Measurements from ENCODE around the gene DPH1. TPM values are rescaled to one million over a fixed set of nuclear protein-coding genes. Genes with fewer than 3 reads are reported as not detected.

The DPH1 gene
- polyA plus RNA-seq, 1 of the 3 experiments (the other 2 are of a cell fraction), result 36.2 TPM

GRCh38 chr17:2030779-2031163, 818 bp downstream of the DPH1 start:
- no peak for DNase-seq
- WGBS (ENCODE audit: low lambda C conversion rate), result 16% methylated on average over 10 of the region's 10 CpGs
- Histone ChIP-seq H3K27ac (ENCODE audit: low read depth in 2 of 2, low read length in 1 of 2) (peak overlapping the region in 1 of 2 experiments; percentile 31; a peak in 1 of 4 replicates), H3K79me2 (ENCODE audit: insufficient read depth) (peaks cover 22% of the 10 kb centered on the region), H3K4me2 (peak overlapping the region; percentile 90), H3K4me1 (ENCODE audit: control insufficient read depth in 1 of 2, insufficient read depth in 2 of 2, low read depth in 1 of 2, low read length in 1 of 2) (peaks cover 5 to 9% of the 10 kb centered on the region in 2 experiments; a peak in 2 of 4 replicates), H3K9me2 (no peaks in the 10 kb centered on the region), H3K27me3 (ENCODE audit: insufficient read depth) (peaks cover 1% of the 10 kb centered on the region; the same call in 1 of the 2 replicates), H3K9ac (peak overlapping the region; percentile 86), H3K9me3 (no peaks in the 10 kb centered on the region), H3K4me3 (ENCODE audit: low read depth in 2 of 2, low read length in 1 of 2) (peak overlapping the region; percentile 99 to 100), H2AFZ (ENCODE audit: low read depth) (peak overlapping the region; percentile 4; the same call in 1 of the 2 replicates), H3K36me3 (replicated peaks in 1 of 2; ENCODE audit: control insufficient read depth in 1 of 2, insufficient read depth in 2 of 2, low read length in 1 of 2) (peaks cover 0 to 4% of the 10 kb centered on the region in 2 experiments), H4K20me1 (ENCODE audit: insufficient read depth) (no peaks in the 10 kb centered on the region), H3F3A (replicated peaks; ENCODE audit: insufficient read depth) (no peaks in the 10 kb centered on the region)
- CTCF ChIA-PET, result interaction anchor here (0.5 to 8.6 kb wide), 11 partner anchors 9 to 458 kb away, joined by 3 to 197 read pairs (median 5); partner anchors contain the start of genes HIC1 and OVCA2
- POLR2A ChIA-PET, result interaction anchor here (1.3 kb wide), 1 partner anchor 10 kb away, joined by 4 read pairs; no protein-coding TSS in a partner anchor
- peak; percentile 79; the same call in 1 of the 2 replicates for TF ChIP-seq RAD21 (IDR thresholded peaks at IDR 0.05; ENCODE audit: low read length)
- TF ChIP-seq, protein P1, sequence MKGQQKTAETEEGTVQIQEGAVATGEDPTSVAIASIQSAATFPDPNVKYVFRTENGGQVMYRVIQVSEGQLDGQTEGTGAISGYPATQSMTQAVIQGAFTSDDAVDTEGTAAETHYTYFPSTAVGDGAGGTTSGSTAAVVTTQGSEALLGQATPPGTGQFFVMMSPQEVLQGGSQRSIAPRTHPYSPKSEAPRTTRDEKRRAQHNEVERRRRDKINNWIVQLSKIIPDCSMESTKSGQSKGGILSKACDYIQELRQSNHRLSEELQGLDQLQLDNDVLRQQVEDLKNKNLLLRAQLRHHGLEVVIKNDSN (IDR thresholded peaks at IDR 0.05; ENCODE audit: borderline replicate concordance, low read depth), result no peak
- no peak for TF ChIP-seq CHD2 (IDR thresholded peaks at IDR 0.05; ENCODE audit: low read length, partially characterized antibody)
- peak; percentile 91; the same call in 1 of the 2 replicates for TF ChIP-seq SIN3A (IDR thresholded peaks at IDR 0.05; ENCODE audit: borderline replicate concordance, low read depth, low read length)
- TF ChIP-seq, protein P2, sequence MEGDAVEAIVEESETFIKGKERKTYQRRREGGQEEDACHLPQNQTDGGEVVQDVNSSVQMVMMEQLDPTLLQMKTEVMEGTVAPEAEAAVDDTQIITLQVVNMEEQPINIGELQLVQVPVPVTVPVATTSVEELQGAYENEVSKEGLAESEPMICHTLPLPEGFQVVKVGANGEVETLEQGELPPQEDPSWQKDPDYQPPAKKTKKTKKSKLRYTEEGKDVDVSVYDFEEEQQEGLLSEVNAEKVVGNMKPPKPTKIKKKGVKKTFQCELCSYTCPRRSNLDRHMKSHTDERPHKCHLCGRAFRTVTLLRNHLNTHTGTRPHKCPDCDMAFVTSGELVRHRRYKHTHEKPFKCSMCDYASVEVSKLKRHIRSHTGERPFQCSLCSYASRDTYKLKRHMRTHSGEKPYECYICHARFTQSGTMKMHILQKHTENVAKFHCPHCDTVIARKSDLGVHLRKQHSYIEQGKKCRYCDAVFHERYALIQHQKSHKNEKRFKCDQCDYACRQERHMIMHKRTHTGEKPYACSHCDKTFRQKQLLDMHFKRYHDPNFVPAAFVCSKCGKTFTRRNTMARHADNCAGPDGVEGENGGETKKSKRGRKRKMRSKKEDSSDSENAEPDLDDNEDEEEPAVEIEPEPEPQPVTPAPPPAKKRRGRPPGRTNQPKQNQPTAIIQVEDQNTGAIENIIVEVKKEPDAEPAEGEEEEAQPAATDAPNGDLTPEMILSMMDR (IDR thresholded peaks at IDR 0.05), result peak; percentile 64
- TF ChIP-seq RCOR1 (IDR thresholded peaks at IDR 0.05; ENCODE audit: low read length), result no peak

- Histone ChIP-seq H4K20me1 (ENCODE audit: insufficient read depth) (no peaks in the 10 kb centered on the region), H3K27me3 (ENCODE audit: insufficient read depth) (no peaks in the 10 kb centered on the region), H3K4me2 (no peak overlapping the region), H3K9ac (no peak overlapping the region), H3K36me3 (replicated peaks in 1 of 2; ENCODE audit: control insufficient read depth in 1 of 2, insufficient read depth in 2 of 2, low read length in 1 of 2) (peaks cover 0 to 21% of the 10 kb centered on the region in 2 experiments), H3K4me1 (ENCODE audit: control insufficient read depth in 1 of 2, insufficient read depth in 2 of 2, low read depth in 1 of 2, low read length in 1 of 2) (peaks cover 5 to 9% of the 10 kb centered on the region in 2 experiments; a peak in 2 of 4 replicates), H2AFZ (ENCODE audit: low read depth) (no peak overlapping the region), H3K9me3 (no peaks in the 10 kb centered on the region), H3K27ac (ENCODE audit: low read depth in 2 of 2, low read length in 1 of 2) (no peak overlapping the region), H3F3A (replicated peaks; ENCODE audit: insufficient read depth) (no peaks in the 10 kb centered on the region), H3K9me2 (no peaks in the 10 kb centered on the region), H3K79me2 (ENCODE audit: insufficient read depth) (peaks cover 22% of the 10 kb centered on the region), H3K4me3 (ENCODE audit: low read depth in 2 of 2, low read length in 1 of 2) (no peak overlapping the region)
- ChIA-PET POLR2A (no interaction called here), CTCF (interaction anchor here (1.2 to 3.6 kb wide), 3 partner anchors 9 to 151 kb away, joined by 3 to 18 read pairs (median 18); partner anchors contain the start of gene OVCA2)
- no peak for TF ChIP-seq MEF2A (IDR thresholded peaks at IDR 0.05; ENCODE audit: borderline replicate concordance, low read depth)
- no peak for TF ChIP-seq JUND (IDR thresholded peaks at IDR 0.05)
- TF ChIP-seq MXI1 (IDR thresholded peaks at IDR 0.05; ENCODE audit: low read depth, low read length), result no peak
- TF ChIP-seq TCF12 (IDR thresholded peaks at IDR 0.05), result no peak
- TF ChIP-seq, protein P1 (IDR thresholded peaks at IDR 0.05; ENCODE audit: borderline replicate concordance, low read depth), result no peak
- TF ChIP-seq SMC3 (IDR thresholded peaks at IDR 0.05; ENCODE audit: low read depth, low read length), result no peak
- TF ChIP-seq RCOR1 (IDR thresholded peaks at IDR 0.05; ENCODE audit: low read length), result no peak
- no peak for TF ChIP-seq EP300 (IDR thresholded peaks at IDR 0.05; ENCODE audit: borderline replicate concordance in 1 of 2, low read depth in 1 of 2, low read length in 1 of 2)
- no peak for TF ChIP-seq TAF1 (IDR thresholded peaks at IDR 0.05; ENCODE audit: borderline replicate concordance, low read depth, low read length)
- TF ChIP-seq EZH2phosphoT487 (IDR thresholded peaks at IDR 0.05; ENCODE audit: borderline replicate concordance, low read depth), result no peak
- TF ChIP-seq FOXJ3 (CRISPR knock-in tag; IDR thresholded peaks at IDR 0.05), result no peak
- no peak for TF ChIP-seq TEAD4 (IDR thresholded peaks at IDR 0.05; ENCODE audit: borderline replicate concordance, insufficient read depth)
- TF ChIP-seq NFIC (IDR thresholded peaks at IDR 0.05; ENCODE audit: borderline replicate concordance), result no peak
- 87% methylated on average over 7 of the region's 7 CpGs for WGBS (ENCODE audit: low lambda C conversion rate)
- DNase-seq, result no peak
Observed at GRCh38 chr17:2033153-2033552, 3.2 kb downstream of the DPH1 start.

All from SK-N-SH (cell line).